ENCODE measurements around the gene SREBF1.

SREBF1 gene

GRCh38 chr17:17836818-17837379 is at the start of gene SREBF1:
Gene SREBF1 (minus strand): TSS chr17:17836986. CDS start chr17:17836817, 169 bp downstream.
- in situ Hi-C loops (cut with HindIII; ENCODE audit: low pct_ligation_motif_present, low pct_unique_long_range_greater_than_20kb, low sequenced_read_pairs), result no loop called here
- DNase-seq, result peak; percentile 74

- in situ Hi-C loops (cut with HindIII; ENCODE audit: low pct_ligation_motif_present, low pct_unique_long_range_greater_than_20kb, low sequenced_read_pairs), result no loop called here
- no peak for DNase-seq
These were observed 49.4 kb upstream of the SREBF1 start for GRCh38 chr17:17886226-17886625.

- no peak for DNase-seq
- in situ Hi-C loops (cut with HindIII; ENCODE audit: low pct_ligation_motif_present, low pct_unique_long_range_greater_than_20kb, low sequenced_read_pairs), result no loop called here
These were observed 47.9 kb upstream of the SREBF1 start for GRCh38 chr17:17884391-17885357.

DNA sequence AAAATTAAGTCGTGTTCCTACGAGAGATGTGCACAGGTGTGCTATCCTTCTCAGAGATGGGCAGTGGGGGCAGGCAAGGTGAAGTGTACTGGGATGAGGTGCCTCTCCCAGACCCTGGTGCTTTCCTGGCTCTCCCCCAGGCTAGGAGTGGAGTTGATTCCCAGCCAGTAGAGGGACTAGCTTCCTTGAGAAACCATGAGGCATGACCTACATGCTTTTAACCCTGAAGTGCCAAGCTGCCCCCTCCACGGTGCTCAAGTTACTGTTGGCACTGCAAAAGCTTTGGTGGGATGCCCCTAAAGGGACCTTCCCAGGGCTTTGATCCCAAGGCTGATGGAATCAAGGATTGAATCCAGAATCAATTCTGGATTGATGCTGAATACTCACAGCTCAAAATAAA is 47.0 kb upstream of the SREBF1 start:
- in situ Hi-C loops (cut with HindIII; ENCODE audit: low pct_ligation_motif_present, low pct_unique_long_range_greater_than_20kb, low sequenced_read_pairs), result no loop called here
- DNase-seq, result no peak

DNA sequence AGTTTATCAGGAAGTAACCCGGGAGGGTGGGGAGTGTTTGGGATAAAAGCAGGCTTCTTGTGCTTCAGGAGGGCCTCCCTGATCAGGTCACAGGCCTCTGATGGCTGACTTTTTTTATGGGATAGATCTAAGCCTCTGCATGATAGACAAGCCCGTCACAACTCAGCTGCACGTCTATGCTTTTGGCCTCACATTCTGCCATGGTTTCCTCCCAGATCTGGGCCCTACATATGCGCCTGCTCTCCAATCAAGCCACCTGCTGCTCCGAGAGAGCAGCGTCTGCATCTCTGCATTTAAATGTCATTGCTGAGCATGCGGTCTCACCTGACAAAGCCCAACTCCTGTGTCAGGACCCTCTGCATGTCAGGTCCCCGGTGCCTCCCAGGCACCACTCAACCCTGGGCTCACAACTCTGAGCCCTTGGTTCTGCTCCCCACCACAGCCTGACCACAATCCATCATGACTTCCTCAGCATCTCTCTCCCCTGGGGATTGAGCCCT is 45.3 kb upstream of the SREBF1 start:
- in situ Hi-C loops (cut with HindIII; ENCODE audit: low pct_ligation_motif_present, low pct_unique_long_range_greater_than_20kb, low sequenced_read_pairs), result no loop called here
- DNase-seq, result no peak

GRCh38 chr17:17880577-17881196 is 43.9 kb upstream of the SREBF1 start:
- in situ Hi-C loops (cut with HindIII; ENCODE audit: low pct_ligation_motif_present, low pct_unique_long_range_greater_than_20kb, low sequenced_read_pairs), result no loop called here
- no peak for DNase-seq

DNA sequence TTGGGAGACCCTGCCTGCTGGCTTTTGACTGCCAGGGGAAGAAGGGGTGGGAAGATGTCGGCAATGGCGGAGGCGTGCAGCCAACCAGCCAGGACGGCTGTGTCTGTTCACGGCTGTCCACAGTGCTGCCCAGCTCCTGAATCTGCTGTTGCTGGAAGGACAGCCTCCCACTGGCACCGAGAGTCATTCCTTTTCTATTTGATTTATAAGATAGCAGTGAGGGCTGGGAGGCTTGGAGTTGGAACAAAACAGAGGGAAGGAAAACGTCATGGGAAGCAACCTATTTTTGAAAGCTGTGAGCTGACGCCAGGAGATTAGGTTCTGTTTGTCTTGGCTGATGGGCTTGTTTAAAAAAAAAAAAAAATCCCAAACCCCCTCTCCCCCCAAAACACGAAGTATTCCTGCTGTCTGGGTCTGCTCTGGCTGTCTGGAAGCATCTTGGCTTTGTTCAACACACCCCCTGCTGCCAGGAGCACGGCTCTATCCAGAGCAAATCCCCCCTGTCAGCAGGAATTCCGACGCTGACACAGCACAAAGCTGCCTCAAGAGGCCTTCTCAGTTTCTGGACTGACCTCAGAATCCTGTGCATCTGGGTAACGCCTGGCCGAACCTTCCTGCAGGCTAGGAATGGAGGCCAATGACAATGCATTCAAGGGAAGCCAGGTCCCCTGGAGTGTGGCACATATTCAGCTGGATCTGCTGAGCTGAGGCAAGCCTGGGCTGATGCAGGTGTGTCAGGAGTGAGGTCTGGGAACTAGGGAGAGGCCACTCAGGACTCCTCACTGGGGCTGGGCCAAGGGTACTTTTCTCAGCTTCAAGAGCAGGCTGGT is 41.0 kb upstream of the SREBF1 start:
- DNase-seq, result peak; percentile 18

GRCh38 chr17:17876959-17877528 is 40.3 kb upstream of the SREBF1 start:
- in situ Hi-C loops (cut with HindIII; ENCODE audit: low pct_ligation_motif_present, low pct_unique_long_range_greater_than_20kb, low sequenced_read_pairs), result no loop called here
- no peak for DNase-seq

More for the DNA sequence above, 41.0 kb upstream of the SREBF1 start:
- in situ Hi-C loops (cut with HindIII; ENCODE audit: low pct_ligation_motif_present, low pct_unique_long_range_greater_than_20kb, low sequenced_read_pairs), result no loop called here

- in situ Hi-C loops (cut with HindIII; ENCODE audit: low pct_ligation_motif_present, low pct_unique_long_range_greater_than_20kb, low sequenced_read_pairs), result no loop called here
- no peak for DNase-seq
These were observed 37.7 kb upstream of the SREBF1 start for GRCh38 chr17:17874478-17874877.

DNA sequence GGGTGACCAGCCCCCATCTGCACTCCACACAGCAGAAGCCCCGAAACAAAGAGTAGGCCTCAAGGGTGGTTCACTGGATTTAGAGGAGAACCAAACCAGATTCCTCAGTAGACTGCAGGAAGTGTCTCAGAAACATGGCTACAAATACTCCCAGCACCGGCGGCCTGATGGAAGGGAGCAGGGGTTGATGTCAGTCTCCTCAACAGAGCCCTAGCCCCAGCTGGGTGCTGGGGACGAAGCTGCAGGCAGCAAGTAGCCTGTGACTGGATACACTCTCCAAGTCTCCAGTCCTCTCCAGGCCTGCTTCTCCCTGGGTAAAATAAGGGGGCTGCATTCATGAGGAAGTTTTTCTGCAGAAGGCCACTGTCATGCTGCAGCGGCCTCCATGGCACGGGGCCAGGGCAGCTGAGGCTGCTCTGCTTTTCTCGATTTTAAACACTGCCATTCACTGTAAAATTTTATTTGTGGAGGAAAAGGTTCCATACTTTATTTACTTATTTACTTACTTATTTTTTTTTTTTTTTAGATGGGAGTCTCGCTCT is 36.7 kb upstream of the SREBF1 start:
- DNase-seq, result no peak
- in situ Hi-C loops (cut with HindIII; ENCODE audit: low pct_ligation_motif_present, low pct_unique_long_range_greater_than_20kb, low sequenced_read_pairs), result no loop called here

DNA sequence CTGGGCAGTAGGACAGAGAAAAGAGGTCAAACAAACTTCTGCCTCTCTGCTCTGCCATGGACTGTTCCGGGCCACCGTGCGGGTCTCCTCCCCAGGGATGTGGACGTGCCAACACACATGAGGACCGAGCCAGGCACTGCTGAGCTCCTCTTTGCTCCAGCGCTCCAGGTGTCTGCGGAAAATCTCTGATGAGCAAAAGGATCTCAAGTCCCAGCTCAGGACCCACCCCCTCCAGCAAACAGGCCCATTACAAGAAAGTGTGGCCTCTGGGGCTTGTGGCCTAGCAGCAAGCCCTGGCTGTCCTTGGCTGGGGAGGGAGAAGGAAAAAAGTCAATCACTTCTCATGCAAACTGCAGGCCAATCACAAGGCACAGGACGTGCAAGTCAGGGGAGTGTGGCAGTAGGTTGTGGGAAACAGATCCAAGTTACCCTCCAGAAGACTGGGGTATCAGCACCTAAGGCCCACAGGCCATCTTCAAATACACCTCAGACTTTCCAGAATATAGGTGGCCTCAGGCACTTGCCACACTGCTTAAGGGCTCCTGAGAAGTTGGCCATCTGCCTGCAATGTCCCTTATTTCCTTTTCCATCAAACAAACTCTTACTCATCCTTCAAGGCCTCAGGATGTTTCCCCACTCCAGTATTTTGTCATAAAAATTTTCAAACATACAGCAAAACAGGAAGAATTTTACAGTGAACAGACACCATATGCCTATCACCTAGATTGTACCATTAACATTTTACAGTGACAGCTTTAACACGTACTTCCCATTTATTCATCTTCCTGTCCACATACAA is 36.0 kb upstream of the SREBF1 start:
- in situ Hi-C loops (cut with HindIII; ENCODE audit: low pct_ligation_motif_present, low pct_unique_long_range_greater_than_20kb, low sequenced_read_pairs), result no loop called here

GRCh38 chr17:17871913-17872312 is 35.1 kb upstream of the SREBF1 start:
- no peak for DNase-seq
- in situ Hi-C loops (cut with HindIII; ENCODE audit: low pct_ligation_motif_present, low pct_unique_long_range_greater_than_20kb, low sequenced_read_pairs), result no loop called here

More for the DNA sequence above, 36.0 kb upstream of the SREBF1 start:
- no peak for DNase-seq

GRCh38 chr17:17870247-17870646 is 33.5 kb upstream of the SREBF1 start:
- no peak for DNase-seq
- in situ Hi-C loops (cut with HindIII; ENCODE audit: low pct_ligation_motif_present, low pct_unique_long_range_greater_than_20kb, low sequenced_read_pairs), result no loop called here

DNA sequence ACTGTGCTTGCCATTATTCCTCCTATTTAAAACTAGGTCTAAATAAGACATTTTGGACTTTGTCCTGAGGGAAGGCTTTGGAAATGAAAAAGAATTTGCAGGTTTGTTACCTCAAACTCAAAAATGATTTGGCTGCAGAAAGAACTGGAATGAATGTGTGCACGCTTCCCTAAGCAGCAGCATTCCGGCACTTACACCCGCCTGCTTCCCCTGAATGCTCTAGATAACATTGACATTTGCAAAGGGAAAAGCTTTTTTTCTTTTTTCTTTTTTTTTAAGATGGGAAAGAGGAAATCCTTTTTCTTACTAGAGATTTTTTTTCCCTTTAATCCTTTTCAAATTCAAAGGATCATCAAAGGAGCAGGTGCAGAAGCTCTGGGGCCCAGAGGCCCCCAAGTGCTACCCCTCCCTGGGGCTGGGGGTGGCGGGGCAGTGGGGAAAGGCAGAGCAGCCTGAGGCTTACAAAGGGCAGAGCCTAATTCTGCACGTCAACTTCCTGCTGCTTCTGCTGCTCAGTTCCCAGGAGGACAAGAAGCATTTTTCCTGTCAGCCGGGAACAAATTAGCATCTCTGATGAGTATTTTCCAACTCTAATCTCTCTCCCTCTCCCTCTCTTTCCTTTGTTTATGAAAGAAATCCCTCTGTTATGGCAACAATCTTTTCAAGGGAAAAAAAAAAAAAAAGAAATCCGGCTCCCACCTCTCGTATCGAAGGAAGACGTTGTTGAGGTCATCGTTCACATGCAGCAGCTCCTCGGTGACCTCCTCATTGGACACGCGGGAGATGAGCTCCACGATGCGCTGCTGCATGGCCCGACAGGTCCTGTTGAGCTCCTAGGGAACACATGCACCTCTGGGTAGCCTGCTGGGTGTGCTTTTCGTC is 32.1 kb upstream of the SREBF1 start:
- no peak for DNase-seq
- in situ Hi-C loops (cut with HindIII; ENCODE audit: low pct_ligation_motif_present, low pct_unique_long_range_greater_than_20kb, low sequenced_read_pairs), result no loop called here

DNA sequence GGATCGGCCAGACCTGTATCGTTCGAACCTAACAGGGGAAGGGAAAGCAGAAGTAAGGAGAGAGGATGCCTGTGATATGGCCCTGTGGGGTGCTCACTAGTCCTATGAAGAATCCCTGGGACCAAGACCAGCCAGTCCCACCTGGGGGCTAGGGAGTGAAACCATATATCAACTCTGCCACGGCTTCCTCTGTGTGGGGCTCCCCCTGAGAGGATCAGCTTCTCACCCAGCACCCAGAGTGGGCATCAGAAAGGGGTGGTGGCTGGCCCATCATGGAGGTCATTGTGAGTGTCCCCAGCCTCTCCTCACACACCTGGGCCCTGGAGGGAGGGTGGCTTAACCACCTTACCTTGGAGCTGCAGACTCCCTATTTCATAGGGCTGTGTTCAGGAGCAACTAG is 30.1 kb upstream of the SREBF1 start:
- DNase-seq, result no peak
- in situ Hi-C loops (cut with HindIII; ENCODE audit: low pct_ligation_motif_present, low pct_unique_long_range_greater_than_20kb, low sequenced_read_pairs), result no loop called here

GRCh38 chr17:17866425-17866824 is 29.6 kb upstream of the SREBF1 start:
- in situ Hi-C loops (cut with HindIII; ENCODE audit: low pct_ligation_motif_present, low pct_unique_long_range_greater_than_20kb, low sequenced_read_pairs), result no loop called here
- DNase-seq, result no peak
